NOMO-1 treated with DMSO at 0.1 percent for 48 hours (cell line): Measurements from ENCODE around the gene NRIP1.

ENCODE experiments used
- DNase-seq: peaks from one replicate; lab custom pipeline; 2025; ENCODE audit not compliant: unreplicated experiment; lab: John Stamatoyannopoulos, UW

NRIP1 gene

GRCh38 chr21:15065392-15066122 lies 757 bp upstream of the NRIP1 start:
- DNase-seq: peak; percentile 76

- no peak for DNase-seq
Observed at GRCh38 chr21:15063814-15064575, 805 bp downstream of the NRIP1 start.

GRCh38 chr21:15063081-15063813 lies 1.6 kb downstream of the NRIP1 start:
- DNase-seq: no peak

- DNase-seq: no peak
Observed at GRCh38 chr21:15062606-15062965, 2.2 kb downstream of the NRIP1 start.

- DNase-seq: no peak
Observed at GRCh38 chr21:15061747-15062605, 2.8 kb downstream of the NRIP1 start.

GRCh38 chr21:15061279-15061678 lies 3.5 kb downstream of the NRIP1 start:
- no peak for DNase-seq

- peak; percentile 16 for DNase-seq
Observed at GRCh38 chr21:15060543-15061175, 4.1 kb downstream of the NRIP1 start.

- no peak for DNase-seq
Observed at GRCh38 chr21:15059397-15059796, 5.4 kb downstream of the NRIP1 start.

GRCh38 chr21:15058854-15059263 lies 5.9 kb downstream of the NRIP1 start:
- DNase-seq: no peak

- no peak for DNase-seq
Observed at GRCh38 chr21:15057285-15057684, 7.5 kb downstream of the NRIP1 start.

- DNase-seq: no peak
Observed at GRCh38 chr21:15054606-15055239, 10.1 kb downstream of the NRIP1 start.

GRCh38 chr21:15054089-15054488 lies 10.7 kb downstream of the NRIP1 start:
- DNase-seq: no peak

- DNase-seq: no peak
Observed at GRCh38 chr21:15053500-15053899, 11.3 kb downstream of the NRIP1 start.

- DNase-seq: no peak
Observed at GRCh38 chr21:15052459-15052763, 12.4 kb downstream of the NRIP1 start.

- no peak for DNase-seq
Observed at GRCh38 chr21:15051644-15052458, 12.9 kb downstream of the NRIP1 start.

GRCh38 chr21:15050568-15051377 lies 14.0 kb downstream of the NRIP1 start:
- DNase-seq: no peak

- DNase-seq: no peak
Observed at GRCh38 chr21:15045017-15045416, 19.8 kb downstream of the NRIP1 start.

GRCh38 chr21:15042531-15042930 lies 22.3 kb downstream of the NRIP1 start:
- no peak for DNase-seq
